IPS-NIHi11 (cell line): ENCODE results near the gene HINFP.

Experiments used
- DNase-seq: peaks from one replicate; pipeline ENCODE4 v3.0.0; 2012; ENCODE audit warnings: mixed read lengths, low spot score

HINFP gene

GRCh38 chr11:119121008-119121810 is at the start of gene HINFP:
HINFP (plus strand) TSS chr11:119121580; CDS start chr11:119126945, 5,365 bp downstream.
- DNase-seq = peak; percentile 99

- DNase-seq = no peak
Measured at GRCh38 chr11:119077839-119078238, 43.5 kb upstream of the HINFP start.

GRCh38 chr11:119078675-119079420 is 42.5 kb upstream of the HINFP start:
- no peak for DNase-seq

- DNase-seq = no peak
Measured at GRCh38 chr11:119081682-119082260, 39.6 kb upstream of the HINFP start.

- peak; percentile 92 for DNase-seq
Measured at GRCh38 chr11:119084663-119085436, 36.5 kb upstream of the HINFP start, which contains the start of gene HMBS. HMBS (plus strand) TSS chr11:119084881; CDS start chr11:119085034, 153 bp downstream.

- DNase-seq = no peak
Measured at GRCh38 chr11:119085437-119085847, 35.9 kb upstream of the HINFP start.

GRCh38 chr11:119087123-119087522 is 34.3 kb upstream of the HINFP start:
- DNase-seq = no peak

- DNase-seq = no peak
Measured at GRCh38 chr11:119087747-119088241, 33.6 kb upstream of the HINFP start.

- no peak for DNase-seq
Measured at GRCh38 chr11:119088406-119088805, 33.0 kb upstream of the HINFP start.

- no peak for DNase-seq
Measured at GRCh38 chr11:119089319-119089718, 32.1 kb upstream of the HINFP start.

- DNase-seq = no peak
Measured at GRCh38 chr11:119091178-119091577, 30.2 kb upstream of the HINFP start.

- DNase-seq = no peak
Measured at GRCh38 chr11:119091966-119092879, 29.2 kb upstream of the HINFP start.

GRCh38 chr11:119092880-119093842 is 28.2 kb upstream of the HINFP start:
- DNase-seq = no peak

GRCh38 chr11:119093942-119094815 is 27.2 kb upstream of the HINFP start:
- no peak for DNase-seq

GRCh38 chr11:119094816-119095065 is 26.6 kb upstream of the HINFP start:
- peak; percentile 70 for DNase-seq

GRCh38 chr11:119095066-119095880 is 26.1 kb upstream of the HINFP start:
- peak; percentile 95 for DNase-seq

- DNase-seq = no peak
Measured at GRCh38 chr11:119099711-119100110, 21.7 kb upstream of the HINFP start.
